Neural crest cell (in vitro differentiated cells): ENCODE data around the gene MYH16. TPM values are rescaled to one million over a fixed set of nuclear protein-coding genes. Genes with fewer than 3 reads are reported as not detected.
"Not testable (repeated sequence)": the region's sequence is repeated elsewhere in the genome, so short reads cannot be mapped to it uniquely, and the experiment has no call there.

ENCODE experiments used
- DNase-seq: peaks from one replicate; pipeline ENCODE4 v3.0.0; 2021; ENCODE audit warnings: low read depth, mixed read lengths, low spot score
- H3K27ac Mint-ChIP-seq: one replicate; pipeline ENCODE4 v1.8.0; 2021; ENCODE audit warnings: mild to moderate bottlenecking, mixed read lengths; ENCODE audit not compliant: unreplicated experiment
- H3K27me3 Mint-ChIP-seq: 2 replicates; pipeline ENCODE4 v1.8.0; 2021; ENCODE audit warnings: low read depth, mild to moderate bottlenecking, mixed read lengths
- H3K36me3 Mint-ChIP-seq: 2 replicates; pipeline ENCODE4 v1.8.0; 2021; ENCODE audit warnings: low read depth, mild to moderate bottlenecking, mixed read lengths
- H3K4me1 Mint-ChIP-seq: 2 replicates; pipeline ENCODE4 v1.8.0; 2021; ENCODE audit warnings: mixed read lengths
- H3K4me3 Mint-ChIP-seq: one replicate; pipeline ENCODE4 v1.8.0; 2021; ENCODE audit warnings: mild to moderate bottlenecking, mixed read lengths
- H3K9me3 Mint-ChIP-seq: 2 replicates; pipeline ENCODE4 v1.8.0; 2021; ENCODE audit warnings: mixed read lengths
- long read RNA-seq: library from polyadenylated mRNA; unstranded; transcript quantifications from one replicate; pipeline ENCODE4 v2.0.0, GENCODE V29; 2020
- total RNA-seq: library from RNA; stranded (reverse); gene quantifications from 2 replicates; pipeline ENCODE4 v1.2.1, GENCODE V29; 2021
- TF ChIP-seq, protein P1 (sequence below): fragments of 200-600 bp; sonication (generic); conservative IDR thresholded peaks from 2 replicates; pipeline ENCODE4 v1.5.0; 2021; ENCODE audit warnings: antibody characterized with exemption, mild to moderate bottlenecking

The MYH16 gene
- not detected in 2 replicates for total RNA-seq
- long read RNA-seq = 0 reads

DNA sequence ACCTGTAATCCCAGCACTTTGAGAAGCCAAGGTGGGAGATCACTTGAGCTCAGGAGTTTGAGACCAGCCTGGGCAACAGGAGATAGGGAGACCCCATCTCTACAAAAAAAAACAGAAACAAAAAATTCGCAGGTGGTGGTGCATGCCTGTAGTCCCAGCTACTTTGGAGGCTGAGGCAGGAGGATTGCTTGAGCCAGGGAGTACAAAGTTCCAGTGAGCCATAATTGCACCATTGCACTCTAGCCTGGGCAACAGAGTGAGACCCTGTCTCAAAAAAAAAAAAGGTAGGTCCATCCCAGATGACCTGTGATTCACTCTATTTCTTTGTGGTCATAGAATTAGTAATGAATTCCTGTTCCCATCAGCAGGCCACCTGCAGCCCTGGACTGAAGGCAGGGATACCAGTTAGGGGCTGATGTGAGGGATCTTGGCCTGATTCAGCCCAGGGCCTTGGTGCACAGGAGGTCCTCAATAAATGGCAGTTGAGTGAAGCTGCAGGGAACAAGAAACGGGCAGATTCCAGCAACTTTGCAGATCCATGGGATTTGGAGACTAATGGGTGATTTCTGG lies at the start of gene MYH16:
Gene MYH16 (plus strand): TSS at position 364 of the 570 bp plus-strand sequence.
- Mint-ChIP-seq H3K4me3 (no peak within 1 kb of the TSS), H3K9me3 (no peaks in the 10 kb centered on the region), H3K36me3 (no peaks in the 10 kb centered on the region), H3K27me3 (no peaks in the 10 kb centered on the region), H3K27ac (peak within 1 kb of the TSS; percentile 10), H3K4me1 (peaks cover 7% of the 10 kb centered on the region)
- DNase-seq = no peak
- TF ChIP-seq, protein P1, sequence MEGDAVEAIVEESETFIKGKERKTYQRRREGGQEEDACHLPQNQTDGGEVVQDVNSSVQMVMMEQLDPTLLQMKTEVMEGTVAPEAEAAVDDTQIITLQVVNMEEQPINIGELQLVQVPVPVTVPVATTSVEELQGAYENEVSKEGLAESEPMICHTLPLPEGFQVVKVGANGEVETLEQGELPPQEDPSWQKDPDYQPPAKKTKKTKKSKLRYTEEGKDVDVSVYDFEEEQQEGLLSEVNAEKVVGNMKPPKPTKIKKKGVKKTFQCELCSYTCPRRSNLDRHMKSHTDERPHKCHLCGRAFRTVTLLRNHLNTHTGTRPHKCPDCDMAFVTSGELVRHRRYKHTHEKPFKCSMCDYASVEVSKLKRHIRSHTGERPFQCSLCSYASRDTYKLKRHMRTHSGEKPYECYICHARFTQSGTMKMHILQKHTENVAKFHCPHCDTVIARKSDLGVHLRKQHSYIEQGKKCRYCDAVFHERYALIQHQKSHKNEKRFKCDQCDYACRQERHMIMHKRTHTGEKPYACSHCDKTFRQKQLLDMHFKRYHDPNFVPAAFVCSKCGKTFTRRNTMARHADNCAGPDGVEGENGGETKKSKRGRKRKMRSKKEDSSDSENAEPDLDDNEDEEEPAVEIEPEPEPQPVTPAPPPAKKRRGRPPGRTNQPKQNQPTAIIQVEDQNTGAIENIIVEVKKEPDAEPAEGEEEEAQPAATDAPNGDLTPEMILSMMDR = no peak

DNA sequence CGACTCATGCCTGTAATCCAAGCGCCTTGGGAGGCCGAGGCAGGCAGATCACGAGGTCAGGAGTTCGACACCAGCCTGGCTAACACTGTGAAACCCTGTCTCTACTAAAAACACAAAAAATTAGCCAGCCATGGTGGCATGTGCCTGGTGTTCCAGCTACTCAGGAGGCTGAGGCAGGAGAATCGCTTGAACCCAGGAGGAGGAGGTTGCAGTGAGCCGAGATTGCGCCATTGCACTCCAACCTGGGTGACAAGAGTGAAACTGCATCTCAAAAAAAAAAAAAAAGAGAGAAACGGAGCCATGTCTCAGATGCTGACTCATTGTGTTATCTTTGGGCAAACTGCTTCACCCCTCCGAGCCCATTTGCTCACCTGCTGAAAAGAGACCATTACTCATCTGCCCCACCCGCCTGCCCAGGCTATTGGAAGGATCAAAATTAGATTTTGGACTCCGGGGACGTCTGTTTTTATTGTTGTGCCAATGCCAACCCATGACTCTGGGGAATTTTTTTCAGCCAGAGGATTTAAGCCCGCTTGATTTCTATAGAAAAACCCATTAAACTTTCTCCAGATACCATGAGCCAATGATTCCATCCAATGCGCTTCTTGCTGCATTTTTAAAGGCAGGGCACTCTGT lies 48.3 kb upstream of the MYH16 start:
- not testable (repeated sequence) for H3K4me3 Mint-ChIP-seq, H3K4me1 Mint-ChIP-seq, DNase-seq, H3K27me3 Mint-ChIP-seq, H3K27ac Mint-ChIP-seq, H3K36me3 Mint-ChIP-seq, H3K9me3 Mint-ChIP-seq

DNA sequence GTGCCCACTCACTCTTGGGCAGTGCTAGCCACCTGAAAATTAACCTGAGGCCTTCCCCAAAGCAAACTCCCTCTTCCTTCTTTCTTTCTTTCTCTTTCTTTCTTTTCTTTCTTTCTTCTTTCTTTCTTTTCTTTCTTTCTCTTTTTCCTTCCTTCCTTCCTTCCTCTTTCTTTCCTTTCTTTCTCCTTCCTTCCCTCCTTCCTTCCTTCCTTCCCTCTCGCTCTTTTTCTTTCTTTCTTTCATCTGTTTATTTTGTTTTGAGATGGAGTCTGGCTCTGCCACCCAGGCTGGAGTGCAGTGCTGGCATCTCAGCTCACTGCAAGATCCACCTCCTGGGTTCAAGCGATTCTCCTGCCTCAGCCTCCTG lies 47.8 kb upstream of the MYH16 start:
- DNase-seq = no peak
- Mint-ChIP-seq H3K4me1 (no peaks in the 10 kb centered on the region), H3K27ac (no peak overlapping the region), H3K27me3 (no peaks in the 10 kb centered on the region), H3K4me3 (no peak overlapping the region), H3K36me3 (no peaks in the 10 kb centered on the region), H3K9me3 (no peaks in the 10 kb centered on the region)
- TF ChIP-seq, protein P1 = no peak

DNA sequence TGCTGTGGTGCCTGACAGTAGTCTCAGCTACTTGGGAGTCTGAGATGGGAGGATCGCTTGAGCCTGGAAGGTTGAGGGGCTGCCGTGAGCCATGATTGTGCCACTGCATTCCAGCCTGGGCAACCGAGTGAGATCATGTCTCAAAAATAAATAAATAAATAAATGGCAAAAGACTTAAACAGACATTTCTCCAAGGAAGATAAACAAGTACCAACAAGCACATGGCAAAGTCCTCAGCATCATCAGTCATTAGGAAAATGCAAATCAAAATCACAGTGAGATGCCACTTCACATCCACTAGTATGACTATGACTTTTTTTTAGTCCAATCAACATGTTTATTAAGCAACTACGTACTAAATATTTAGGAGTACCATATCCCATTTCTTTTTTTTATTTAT lies 43.4 kb upstream of the MYH16 start:
- H3K27me3 Mint-ChIP-seq = no peaks in the 10 kb centered on the region
- H3K4me1 Mint-ChIP-seq = no peaks in the 10 kb centered on the region
- H3K9me3 Mint-ChIP-seq = no peaks in the 10 kb centered on the region
- no peak overlapping the region for H3K27ac Mint-ChIP-seq
- no peak overlapping the region for H3K4me3 Mint-ChIP-seq
- H3K36me3 Mint-ChIP-seq = no peaks in the 10 kb centered on the region
- TF ChIP-seq, protein P1 = no peak
- no peak for DNase-seq

DNA sequence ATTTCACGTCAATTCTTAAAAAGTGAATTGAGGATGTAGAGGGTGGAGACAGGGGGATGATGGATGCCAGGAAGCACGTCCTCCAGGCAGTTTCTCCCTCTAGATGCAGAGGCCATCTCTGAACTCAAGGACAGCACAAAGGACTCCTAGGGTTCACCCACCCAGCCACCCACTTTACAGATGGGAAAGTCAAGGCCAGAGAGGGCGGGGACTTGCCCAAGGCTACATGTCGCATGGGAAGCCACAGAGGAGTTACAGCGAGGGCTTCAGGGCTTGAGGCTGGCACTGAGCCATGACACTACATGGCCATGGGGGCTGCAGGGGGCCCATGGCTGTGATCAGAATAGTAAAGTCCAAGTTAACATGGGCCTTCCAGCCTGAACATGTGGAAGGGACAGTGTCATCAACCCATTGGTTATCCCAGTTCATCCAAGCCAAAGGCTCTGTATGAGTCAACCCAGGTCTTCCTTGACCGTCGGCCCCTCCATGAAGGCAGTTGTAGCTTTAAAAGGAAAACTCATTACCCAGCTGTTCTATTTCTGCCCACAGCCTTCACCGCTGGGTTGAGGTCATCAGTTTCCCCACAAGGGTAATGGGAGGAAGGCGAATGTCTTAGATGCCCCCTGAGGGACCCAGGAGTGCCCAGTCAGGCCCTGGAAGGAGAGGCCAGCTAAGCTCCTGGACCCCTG lies 40.4 kb upstream of the MYH16 start:
- H3K27ac Mint-ChIP-seq = no peak overlapping the region
- H3K9me3 Mint-ChIP-seq = no peaks in the 10 kb centered on the region
- DNase-seq = no peak
- no peaks in the 10 kb centered on the region for H3K4me1 Mint-ChIP-seq
- TF ChIP-seq, protein P1 = no peak
- no peaks in the 10 kb centered on the region for H3K36me3 Mint-ChIP-seq
- H3K4me3 Mint-ChIP-seq = no peak overlapping the region
- H3K27me3 Mint-ChIP-seq = no peaks in the 10 kb centered on the region

DNA sequence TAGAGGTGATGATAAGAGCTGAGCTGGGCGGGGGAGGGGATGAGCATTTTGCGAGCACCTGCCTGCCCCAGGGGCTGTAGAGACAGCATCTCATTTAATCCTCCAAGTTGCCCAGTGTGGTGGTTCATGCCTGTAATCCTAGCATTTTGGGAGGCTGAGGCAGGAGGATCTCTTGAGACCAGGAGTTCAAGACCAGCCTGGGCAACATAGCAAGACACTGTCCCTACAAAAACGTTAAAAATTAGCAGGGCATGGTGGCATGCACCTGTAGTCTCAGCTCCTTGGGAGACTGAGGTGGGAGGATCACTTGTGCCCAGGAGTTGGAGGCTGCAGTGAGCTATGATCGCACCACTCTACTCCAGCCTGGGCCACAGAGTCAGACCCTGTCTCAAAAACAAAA lies 39.7 kb upstream of the MYH16 start:
- H3K27ac Mint-ChIP-seq, DNase-seq, H3K4me1 Mint-ChIP-seq, H3K9me3 Mint-ChIP-seq, H3K27me3 Mint-ChIP-seq, H3K4me3 Mint-ChIP-seq, H3K36me3 Mint-ChIP-seq: not testable (repeated sequence)
